Suprapubic skin (tissue), 4 donors: ENCODE data around the gene KRTAP5-3.

Source experiments
- EP300 ChIP-seq: sonication (generic); formaldehyde crosslinking; IDR thresholded peaks from one replicate; pipeline ENCODE4 v1.6.1; 2017; ENCODE audit warnings: antibody characterized with exemption
- POLR2A ChIP-seq, 2 donors: fragments of 450-650 bp; IDR thresholded peaks; one replicate each; pipeline ENCODE4 v1.6.1; 2017; ENCODE audit warnings: antibody characterized with exemption in 2 of 2, mild to moderate bottlenecking in 2 of 2, moderate library complexity in 2 of 2
- POLR2AphosphoS5 ChIP-seq, 3 donors: sonication (generic); formaldehyde crosslinking; IDR thresholded peaks; one replicate each; pipeline ENCODE4 v1.6.1; 2017; ENCODE audit warnings: antibody characterized with exemption in 3 of 3
- TF ChIP-seq, protein P1 (sequence below), 2 donors: fragments of 200-600 bp in 1 of 2; fragments of 450-650 bp in 1 of 2; sonication (generic) in 1 of 2; IDR thresholded peaks; one replicate each; pipeline ENCODE4 v1.5.1; 2016 to 2019; ENCODE audit warnings: antibody characterized with exemption in 2 of 2, mild to moderate bottlenecking in 1 of 2, moderate library complexity in 1 of 2

DNA sequence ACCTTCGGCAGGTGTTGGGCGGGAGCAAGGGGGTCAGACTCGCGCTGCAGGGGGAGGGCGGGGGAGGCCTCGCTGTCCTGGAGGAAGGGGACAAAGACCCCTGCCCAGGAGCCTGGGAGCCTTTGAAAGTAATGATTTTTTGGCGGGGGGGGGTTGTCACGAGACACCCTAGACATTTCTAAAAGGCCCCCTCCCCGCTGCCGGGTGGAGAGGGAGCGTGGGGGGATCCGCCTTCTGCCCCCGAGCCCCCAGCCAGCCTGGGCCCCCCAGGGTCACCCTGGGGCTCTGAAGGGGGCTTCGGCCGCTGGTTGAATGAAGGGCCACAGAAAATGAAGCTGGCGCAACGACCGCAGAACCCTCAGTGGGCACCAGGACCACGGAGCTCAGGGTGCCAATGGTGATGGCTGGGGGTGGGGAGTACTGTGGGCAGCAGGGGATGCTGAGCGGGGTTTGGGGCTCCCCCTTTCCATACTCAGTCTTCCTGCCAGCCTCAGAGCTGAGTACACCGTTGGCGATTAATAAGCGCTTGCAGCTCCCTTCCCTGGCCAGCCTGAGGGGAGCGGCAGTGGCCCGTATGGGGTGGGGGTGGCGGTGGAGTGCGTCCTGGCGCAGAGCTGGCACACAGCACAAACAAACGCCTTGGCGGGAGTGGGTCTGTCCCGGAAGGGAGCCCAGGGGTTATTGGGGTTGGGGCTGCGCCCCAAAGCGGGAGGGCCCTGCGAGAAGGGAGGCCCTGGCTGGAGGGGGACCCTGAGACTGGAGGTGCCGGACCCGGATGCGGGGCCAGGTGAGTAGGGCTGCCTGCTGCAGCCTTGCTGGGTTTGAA lies 35.0 kb downstream of the KRTAP5-3 start:
- TF ChIP-seq, protein P1, sequence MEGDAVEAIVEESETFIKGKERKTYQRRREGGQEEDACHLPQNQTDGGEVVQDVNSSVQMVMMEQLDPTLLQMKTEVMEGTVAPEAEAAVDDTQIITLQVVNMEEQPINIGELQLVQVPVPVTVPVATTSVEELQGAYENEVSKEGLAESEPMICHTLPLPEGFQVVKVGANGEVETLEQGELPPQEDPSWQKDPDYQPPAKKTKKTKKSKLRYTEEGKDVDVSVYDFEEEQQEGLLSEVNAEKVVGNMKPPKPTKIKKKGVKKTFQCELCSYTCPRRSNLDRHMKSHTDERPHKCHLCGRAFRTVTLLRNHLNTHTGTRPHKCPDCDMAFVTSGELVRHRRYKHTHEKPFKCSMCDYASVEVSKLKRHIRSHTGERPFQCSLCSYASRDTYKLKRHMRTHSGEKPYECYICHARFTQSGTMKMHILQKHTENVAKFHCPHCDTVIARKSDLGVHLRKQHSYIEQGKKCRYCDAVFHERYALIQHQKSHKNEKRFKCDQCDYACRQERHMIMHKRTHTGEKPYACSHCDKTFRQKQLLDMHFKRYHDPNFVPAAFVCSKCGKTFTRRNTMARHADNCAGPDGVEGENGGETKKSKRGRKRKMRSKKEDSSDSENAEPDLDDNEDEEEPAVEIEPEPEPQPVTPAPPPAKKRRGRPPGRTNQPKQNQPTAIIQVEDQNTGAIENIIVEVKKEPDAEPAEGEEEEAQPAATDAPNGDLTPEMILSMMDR (IDR thresholded peaks at IDR 0.05) = no peak
- TF ChIP-seq POLR2A (IDR thresholded peaks at IDR 0.05) (no peak), POLR2AphosphoS5 (IDR thresholded peaks at IDR 0.05) (no peak), EP300 (no peak)
